K562 treated with DMSO at 1 percent for 48 hours (cell line): ENCODE results near the gene AP3S1. TPM values are rescaled to one million over a fixed set of nuclear protein-coding genes. Genes with fewer than 3 reads are reported as not detected.

Experiments used
- total RNA-seq: library from RNA; unstranded; fragments of 300-600 nt; gene quantifications from 2 replicates; pipeline ENCODE4 v1.2.3, GENCODE V29; 2022; ENCODE audit warnings: low replicate concordance; ENCODE audit errors: extremely low read depth

The AP3S1 gene
- total RNA-seq: not detected in 2 replicates

GRCh38 chr5:115841382-115842088, at the start of gene AP3S1, which contains the start of gene ATG12:
TSS of gene AP3S1 (plus strand) at chr5:115841935. CDS start at chr5:115842038, 103 bp downstream.
TSS of gene ATG12 (minus strand) at chr5:115841565. CDS start at chr5:115841552, 13 bp downstream.

GRCh38 chr5:115816226-115817081, 25.3 kb upstream of the AP3S1 start, which contains the start of gene CDO1:
TSS of gene CDO1 (minus strand) at chr5:115816659. CDS start at chr5:115816397, 262 bp downstream.

GRCh38 chr5:115962239-115962564, 120.5 kb downstream of the AP3S1 start, which contains the start of gene LVRN:
TSS of gene LVRN (plus strand) at chr5:115962475. CDS start at chr5:115962618, 143 bp downstream.

Other genes starting within 250 kb of the AP3S1 start
- gene TICAM2, start 239.5 kb upstream of the AP3S1 start, total RNA-seq: not detected in 2 replicates
- gene TMED7, start 215.9 kb upstream of the AP3S1 start, total RNA-seq: not detected in 2 replicates
- not detected in 2 replicates for gene CDO1, start 25.3 kb upstream of the AP3S1 start, total RNA-seq
- gene ATG12, start 370 bp upstream of the AP3S1 start, total RNA-seq: not detected in 2 replicates
- gene LVRN, start 120.5 kb downstream of the AP3S1 start, total RNA-seq: not detected in 2 replicates
- gene ARL14EPL, start 190.5 kb downstream of the AP3S1 start, total RNA-seq: not detected in 2 replicates
- not detected in 2 replicates for gene COMMD10, start 243.1 kb downstream of the AP3S1 start, total RNA-seq